ENCODE results near the gene FAM20C. TPM values are rescaled to one million over a fixed set of nuclear protein-coding genes. Genes with fewer than 3 reads are reported as not detected.

Gene FAM20C
- total RNA-seq, 3 donors from 2014 or later (not counting 1 experiment from before 2014, with no cell fraction given) = 1.2 to 8.6 (median 3.9) TPM

DNA sequence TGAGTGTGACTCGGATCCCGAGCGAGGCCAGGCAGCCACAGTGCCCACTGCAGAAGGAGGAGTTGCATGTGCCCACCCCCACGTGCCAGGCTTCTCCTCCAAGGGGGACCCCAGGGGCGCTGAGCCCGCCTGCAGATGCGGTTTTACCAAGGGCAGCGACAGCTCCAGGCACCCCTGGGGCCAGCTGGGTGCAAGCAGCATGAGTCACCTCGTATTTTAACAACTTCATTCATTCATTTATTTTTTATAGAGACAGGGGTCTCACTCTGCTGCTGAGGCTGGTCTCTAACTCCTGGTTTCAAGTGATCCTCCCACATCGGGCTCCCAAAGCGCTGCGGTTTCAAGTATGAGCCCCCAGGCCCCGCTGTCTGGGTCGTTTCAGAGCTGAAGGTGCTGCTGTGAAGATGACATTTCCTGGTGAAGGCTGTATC lies 96.3 kb downstream of the FAM20C start:
- no peak overlapping the region for H3K27ac ChIP-seq (ENCODE audit: low read length)
- Mint-ChIP-seq H3K4me1 (no peaks in the 10 kb centered on the region), H3K36me3 (no peaks in the 10 kb centered on the region), H3K9me3 (no peaks in the 10 kb centered on the region), H3K4me3 (no peak overlapping the region), H3K27me3 (ENCODE audit: low read depth in 2 of 2) (peaks cover 15 to 23% of the 10 kb centered on the region in 2 donors), H3K27ac (no peak overlapping the region)
- H3K4me1 ChIP-seq (ENCODE audit: control insufficient read depth, insufficient read depth, low read length) = no peaks in the 10 kb centered on the region
- H3K27me3 ChIP-seq (ENCODE audit: control insufficient read depth, insufficient read depth, low read length) = peaks cover 9% of the 10 kb centered on the region
- H3K4me3 ChIP-seq (ENCODE audit: low read length) = no peak overlapping the region
- intact Hi-C loops (cut with micrococcal nuclease) = no loop called here
- no peaks in the 10 kb centered on the region for H3K9me3 ChIP-seq (ENCODE audit: control insufficient read depth, insufficient read depth, low read length)
- 76% methylated on average over 14 of the region's 14 CpGs for WGBS (ENCODE audit: insufficient coverage)
- ATAC-seq (no peak), DNase-seq (no peak)
- TF ChIP-seq, protein P1, sequence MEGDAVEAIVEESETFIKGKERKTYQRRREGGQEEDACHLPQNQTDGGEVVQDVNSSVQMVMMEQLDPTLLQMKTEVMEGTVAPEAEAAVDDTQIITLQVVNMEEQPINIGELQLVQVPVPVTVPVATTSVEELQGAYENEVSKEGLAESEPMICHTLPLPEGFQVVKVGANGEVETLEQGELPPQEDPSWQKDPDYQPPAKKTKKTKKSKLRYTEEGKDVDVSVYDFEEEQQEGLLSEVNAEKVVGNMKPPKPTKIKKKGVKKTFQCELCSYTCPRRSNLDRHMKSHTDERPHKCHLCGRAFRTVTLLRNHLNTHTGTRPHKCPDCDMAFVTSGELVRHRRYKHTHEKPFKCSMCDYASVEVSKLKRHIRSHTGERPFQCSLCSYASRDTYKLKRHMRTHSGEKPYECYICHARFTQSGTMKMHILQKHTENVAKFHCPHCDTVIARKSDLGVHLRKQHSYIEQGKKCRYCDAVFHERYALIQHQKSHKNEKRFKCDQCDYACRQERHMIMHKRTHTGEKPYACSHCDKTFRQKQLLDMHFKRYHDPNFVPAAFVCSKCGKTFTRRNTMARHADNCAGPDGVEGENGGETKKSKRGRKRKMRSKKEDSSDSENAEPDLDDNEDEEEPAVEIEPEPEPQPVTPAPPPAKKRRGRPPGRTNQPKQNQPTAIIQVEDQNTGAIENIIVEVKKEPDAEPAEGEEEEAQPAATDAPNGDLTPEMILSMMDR (IDR thresholded peaks at IDR 0.05) = no peak
- no peaks in the 10 kb centered on the region for H3K36me3 ChIP-seq (ENCODE audit: control insufficient read depth, insufficient read depth, low read length)

DNA sequence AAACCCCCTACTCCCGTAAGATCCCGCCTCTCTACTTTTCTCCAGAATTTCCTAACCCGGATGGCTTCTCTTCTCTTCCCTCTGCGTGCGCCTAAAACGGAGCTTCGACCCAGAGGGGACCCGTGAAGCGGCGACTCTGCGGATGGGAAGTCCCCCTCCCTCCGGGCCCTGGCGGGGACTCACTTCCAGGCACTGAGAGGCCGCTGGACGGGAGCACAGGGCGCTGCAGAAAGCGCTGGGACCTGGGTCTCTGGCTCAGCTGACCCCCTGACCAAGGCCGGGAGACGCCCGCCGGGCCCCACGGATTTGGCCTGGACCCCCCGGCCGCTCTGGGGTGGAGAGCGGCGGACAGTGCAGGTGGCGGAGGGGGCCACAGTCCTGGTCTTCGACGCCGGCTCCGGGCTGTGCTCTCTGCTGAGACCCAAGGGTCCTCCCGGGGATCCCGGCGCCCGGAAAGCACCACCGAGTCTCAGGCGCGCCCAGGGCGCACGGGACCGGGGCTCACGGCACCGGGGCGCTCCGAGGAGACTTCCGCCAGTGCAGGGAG lies 96.9 kb downstream of the FAM20C start:
- intact Hi-C loops (cut with micrococcal nuclease) = no loop called here

DNA sequence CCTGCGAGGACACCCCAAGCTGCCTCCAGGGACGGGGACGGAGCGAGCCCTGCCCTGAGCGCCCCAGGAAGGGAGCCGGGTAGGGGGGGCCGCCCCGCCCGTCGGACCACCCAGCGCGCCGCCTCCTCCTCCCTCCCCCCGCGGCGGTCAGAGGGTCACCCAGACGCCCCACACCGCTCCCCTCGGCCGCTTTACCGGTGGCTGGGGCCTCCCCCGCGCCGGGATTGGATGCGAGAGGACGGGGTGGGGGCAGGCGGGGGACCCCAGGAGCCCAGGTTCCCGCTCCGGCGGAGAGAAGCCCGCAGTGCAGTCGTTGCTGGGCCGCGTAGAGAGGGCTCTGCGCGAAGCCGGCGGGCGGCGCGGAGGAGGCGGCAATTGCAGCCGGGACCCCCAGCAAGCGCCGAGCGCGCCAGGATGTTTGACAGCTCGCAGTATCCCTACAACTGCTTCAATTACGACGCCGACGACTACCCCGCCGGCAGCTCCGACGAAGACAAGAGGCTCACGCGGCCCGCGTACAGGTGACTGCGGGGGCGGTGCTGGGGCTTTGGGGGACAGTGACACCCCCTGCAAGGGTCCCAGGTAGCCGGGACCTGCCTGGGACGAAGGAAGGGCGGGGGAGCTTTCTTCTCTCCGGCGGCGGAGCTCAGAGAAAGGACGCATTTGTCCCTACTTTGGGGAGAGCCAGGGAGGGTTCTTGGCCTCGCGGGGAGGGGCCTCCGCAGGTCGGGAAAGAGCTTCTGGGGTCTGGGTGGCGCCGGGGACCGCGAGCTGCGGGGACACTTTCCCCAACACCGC lies 97.6 kb downstream of the FAM20C start, which contains the start of gene FOXL3:
Gene FOXL3 (plus strand): TSS at position 415 of the 798 bp plus-strand sequence. CDS start 0 bp downstream, at position 415.
- Histone ChIP-seq H3K27ac (ENCODE audit: low read length) (no peak within 1 kb of the TSS), H3K4me1 (ENCODE audit: control insufficient read depth, insufficient read depth, low read length) (no peaks in the 10 kb centered on the region), H3K27me3 (ENCODE audit: control insufficient read depth, insufficient read depth, low read length) (peaks cover 11% of the 10 kb centered on the region), H3K4me3 (ENCODE audit: low read length) (no peak within 1 kb of the TSS), H3K9me3 (ENCODE audit: control insufficient read depth, insufficient read depth, low read length) (no peaks in the 10 kb centered on the region), H3K36me3 (ENCODE audit: control insufficient read depth, insufficient read depth, low read length) (no peaks in the 10 kb centered on the region)
- Mint-ChIP-seq H3K4me1 (no peaks in the 10 kb centered on the region), H3K9me3 (no peaks in the 10 kb centered on the region), H3K36me3 (no peaks in the 10 kb centered on the region), H3K27me3 (ENCODE audit: low read depth in 2 of 2) (peaks cover 15 to 24% of the 10 kb centered on the region in 2 donors), H3K27ac (no peak within 1 kb of the TSS), H3K4me3 (no peak within 1 kb of the TSS)
- WGBS (ENCODE audit: insufficient coverage) = 11% methylated on average over 77 of the region's 79 CpGs
- intact Hi-C loops (cut with micrococcal nuclease) = no loop called here
- no peak for ATAC-seq
- no peak for DNase-seq
- TF ChIP-seq, protein P1 (IDR thresholded peaks at IDR 0.05) = no peak

More for the DNA sequence above, 96.9 kb downstream of the FAM20C start:
- Mint-ChIP-seq H3K9me3 (no peaks in the 10 kb centered on the region), H3K4me3 (no peak overlapping the region), H3K4me1 (no peaks in the 10 kb centered on the region), H3K36me3 (no peaks in the 10 kb centered on the region), H3K27me3 (ENCODE audit: low read depth in 2 of 2) (peaks cover 15 to 24% of the 10 kb centered on the region in 2 donors), H3K27ac (no peak overlapping the region)
- TF ChIP-seq, protein P1 (IDR thresholded peaks at IDR 0.05) = no peak
- H3K9me3 ChIP-seq (ENCODE audit: control insufficient read depth, insufficient read depth, low read length) = no peaks in the 10 kb centered on the region
- 18% methylated on average over 46 of the region's 46 CpGs for WGBS (ENCODE audit: insufficient coverage)
- H3K27me3 ChIP-seq (ENCODE audit: control insufficient read depth, insufficient read depth, low read length) = peaks cover 9% of the 10 kb centered on the region
- DNase-seq = no peak
- no peaks in the 10 kb centered on the region for H3K36me3 ChIP-seq (ENCODE audit: control insufficient read depth, insufficient read depth, low read length)
- H3K4me3 ChIP-seq (ENCODE audit: low read length) = no peak overlapping the region
- no peak for ATAC-seq
- H3K4me1 ChIP-seq (ENCODE audit: control insufficient read depth, insufficient read depth, low read length) = no peaks in the 10 kb centered on the region
- H3K27ac ChIP-seq (ENCODE audit: low read length) = no peak overlapping the region

Data from natural killer cell (primary cell).